ENCODE measurements around the gene PCNX1. TPM values are rescaled to one million over a fixed set of nuclear protein-coding genes. Genes with fewer than 3 reads are reported as not detected.
"Not testable (repeated sequence)": the region's sequence is repeated elsewhere in the genome, so short reads cannot be mapped to it uniquely, and the experiment has no call there.

The PCNX1 gene
- total and polyA plus RNA-seq, 5 donors = 7.0 to 48.0 (median 36.5) TPM

- Histone ChIP-seq H3K27ac (ENCODE audit: low read length) (no peak overlapping the region), H3K4me3 (ENCODE audit: low read length) (no peak overlapping the region), H3K27me3 (ENCODE audit: control insufficient read depth, insufficient read depth) (no peaks in the 10 kb centered on the region), H3K4me1 (ENCODE audit: control insufficient read depth, insufficient read depth, low read length) (no peaks in the 10 kb centered on the region), H3K9me3 (ENCODE audit: control insufficient read depth, low read length) (no peaks in the 10 kb centered on the region)
- ATAC-seq (no peak), DNase-seq (no peak)
- intact Hi-C loops (cut with DNase I) = no loop called here
- 94% methylated on average over 2 of the region's 2 CpGs for WGBS
These were observed 92.8 kb downstream of the PCNX1 start for GRCh38 chr14:71000091-71000490.

- Histone ChIP-seq H3K4me1 (ENCODE audit: control insufficient read depth, insufficient read depth, low read length) (no peaks in the 10 kb centered on the region), H3K4me3 (ENCODE audit: low read length) (no peak overlapping the region), H3K27me3 (ENCODE audit: control insufficient read depth, insufficient read depth) (no peaks in the 10 kb centered on the region), H3K27ac (ENCODE audit: low read length) (no peak overlapping the region), H3K9me3 (ENCODE audit: control insufficient read depth, low read length) (no peaks in the 10 kb centered on the region)
- 44% methylated on average over 5 of the region's 5 CpGs for WGBS
- intact Hi-C loops (cut with DNase I) = no loop called here
- DNase-seq (no peak), ATAC-seq (no peak)
These were observed 94.5 kb downstream of the PCNX1 start for GRCh38 chr14:71001742-71002141.

GRCh38 chr14:71003156-71003555 is 95.9 kb downstream of the PCNX1 start:
- Histone ChIP-seq H3K4me1 (ENCODE audit: control insufficient read depth, insufficient read depth, low read length) (no peaks in the 10 kb centered on the region), H3K27ac (ENCODE audit: low read length) (no peak overlapping the region), H3K9me3 (ENCODE audit: control insufficient read depth, low read length) (no peaks in the 10 kb centered on the region), H3K27me3 (ENCODE audit: control insufficient read depth, insufficient read depth) (no peaks in the 10 kb centered on the region), H3K4me3 (ENCODE audit: low read length) (no peak overlapping the region)
- intact Hi-C loops (cut with DNase I) = no loop called here
- DNase-seq = peak in 1 of 3 donors; percentile 15
- ATAC-seq = no peak
- whole genome bisulfite sequencing = 96% methylated on average over 13 of the region's 13 CpGs

GRCh38 chr14:71004481-71004880 is 97.2 kb downstream of the PCNX1 start:
- intact Hi-C loops (cut with DNase I) = no loop called here
- Histone ChIP-seq H3K27ac (ENCODE audit: low read length) (no peak overlapping the region), H3K27me3 (ENCODE audit: control insufficient read depth, insufficient read depth) (no peaks in the 10 kb centered on the region), H3K9me3 (ENCODE audit: control insufficient read depth, low read length) (no peaks in the 10 kb centered on the region), H3K4me3 (ENCODE audit: low read length) (no peak overlapping the region), H3K4me1 (ENCODE audit: control insufficient read depth, insufficient read depth, low read length) (no peaks in the 10 kb centered on the region)
- WGBS = 93% methylated on average over 2 of the region's 2 CpGs
- DNase-seq (no peak), ATAC-seq (no peak)

GRCh38 chr14:71005076-71005475 is 97.8 kb downstream of the PCNX1 start:
- no peak overlapping the region for H3K27ac ChIP-seq (ENCODE audit: low read length)
- no peak overlapping the region for H3K4me3 ChIP-seq (ENCODE audit: low read length)
- ATAC-seq = no peak
- DNase-seq = peak in 1 of 3 donors; percentile 14
- intact Hi-C loops (cut with DNase I) = no loop called here
- H3K27me3 ChIP-seq (ENCODE audit: control insufficient read depth, insufficient read depth) = no peaks in the 10 kb centered on the region
- H3K9me3 ChIP-seq (ENCODE audit: control insufficient read depth, low read length) = no peaks in the 10 kb centered on the region
- H3K4me1 ChIP-seq (ENCODE audit: control insufficient read depth, insufficient read depth, low read length) = no peaks in the 10 kb centered on the region
- WGBS = 97% methylated on average over 4 of the region's 4 CpGs

GRCh38 chr14:71006200-71006563 is 98.9 kb downstream of the PCNX1 start:
- DNase-seq (no peak), ATAC-seq (no peak)
- no peaks in the 10 kb centered on the region for H3K9me3 ChIP-seq (ENCODE audit: control insufficient read depth, low read length)
- intact Hi-C loops (cut with DNase I) = no loop called here
- 83% methylated on average over 2 of the region's 2 CpGs for WGBS
- H3K4me1 ChIP-seq (ENCODE audit: control insufficient read depth, insufficient read depth, low read length) = no peaks in the 10 kb centered on the region
- no peak overlapping the region for H3K4me3 ChIP-seq (ENCODE audit: low read length)
- no peaks in the 10 kb centered on the region for H3K27me3 ChIP-seq (ENCODE audit: control insufficient read depth, insufficient read depth)
- H3K27ac ChIP-seq (ENCODE audit: low read length) = no peak overlapping the region

GRCh38 chr14:71011479-71011878 is 104.2 kb downstream of the PCNX1 start:
- H3K4me1 ChIP-seq (ENCODE audit: control insufficient read depth, insufficient read depth, low read length) = peaks cover 2% of the 10 kb centered on the region
- WGBS = 92% methylated on average over 1 of the region's 1 CpG
- intact Hi-C loops (cut with DNase I) = no loop called here
- DNase-seq (no peak), ATAC-seq (no peak)
- H3K27ac ChIP-seq (ENCODE audit: low read length) = no peak overlapping the region
- no peaks in the 10 kb centered on the region for H3K27me3 ChIP-seq (ENCODE audit: control insufficient read depth, insufficient read depth)
- no peaks in the 10 kb centered on the region for H3K9me3 ChIP-seq (ENCODE audit: control insufficient read depth, low read length)
- H3K4me3 ChIP-seq (ENCODE audit: low read length) = no peak overlapping the region

GRCh38 chr14:71012888-71013287 is 105.6 kb downstream of the PCNX1 start:
- peaks cover 2% of the 10 kb centered on the region for H3K4me1 ChIP-seq (ENCODE audit: control insufficient read depth, insufficient read depth, low read length)
- DNase-seq (no peak), ATAC-seq (no peak)
- WGBS = 86% methylated on average over 4 of the region's 4 CpGs
- H3K4me3 ChIP-seq (ENCODE audit: low read length) = no peak overlapping the region
- no peaks in the 10 kb centered on the region for H3K27me3 ChIP-seq (ENCODE audit: control insufficient read depth, insufficient read depth)
- no peaks in the 10 kb centered on the region for H3K9me3 ChIP-seq (ENCODE audit: control insufficient read depth, low read length)
- intact Hi-C loops (cut with DNase I) = no loop called here
- H3K27ac ChIP-seq (ENCODE audit: low read length) = no peak overlapping the region

GRCh38 chr14:71013551-71014192 is 106.4 kb downstream of the PCNX1 start:
- no peak for ATAC-seq
- no peak for DNase-seq
- 38% methylated on average over 1 of the region's 1 CpG for WGBS
- Histone ChIP-seq H3K27me3 (ENCODE audit: control insufficient read depth, insufficient read depth) (no peaks in the 10 kb centered on the region), H3K4me3 (ENCODE audit: low read length) (no peak overlapping the region), H3K27ac (ENCODE audit: low read length) (no peak overlapping the region), H3K4me1 (ENCODE audit: control insufficient read depth, insufficient read depth, low read length) (peaks cover 2% of the 10 kb centered on the region), H3K9me3 (ENCODE audit: control insufficient read depth, low read length) (no peaks in the 10 kb centered on the region)
- intact Hi-C loops (cut with DNase I) = no loop called here

GRCh38 chr14:71019917-71020316 is 112.7 kb downstream of the PCNX1 start:
- DNase-seq; H3K27me3 ChIP-seq (ENCODE audit: control insufficient read depth, insufficient read depth); H3K4me3 ChIP-seq (ENCODE audit: low read length); H3K9me3 ChIP-seq (ENCODE audit: control insufficient read depth, low read length); ATAC-seq; H3K27ac ChIP-seq (ENCODE audit: low read length); intact Hi-C loops (cut with DNase I); H3K4me1 ChIP-seq (ENCODE audit: control insufficient read depth, insufficient read depth, low read length): not testable (repeated sequence)
- WGBS = 98% methylated on average over 2 of the region's 3 CpGs

- H3K27ac ChIP-seq (ENCODE audit: low read length) = no peak overlapping the region
- no peaks in the 10 kb centered on the region for H3K9me3 ChIP-seq (ENCODE audit: control insufficient read depth, low read length)
- intact Hi-C loops (cut with DNase I) = no loop called here
These were observed 114.2 kb downstream of the PCNX1 start for GRCh38 chr14:71021347-71022011.

More at GRCh38 chr14:71021347-71022011, 114.2 kb downstream of the PCNX1 start:
- H3K4me1 ChIP-seq (ENCODE audit: control insufficient read depth, insufficient read depth, low read length) = no peaks in the 10 kb centered on the region
- no peak overlapping the region for H3K4me3 ChIP-seq (ENCODE audit: low read length)
- 72% methylated on average over 1 of the region's 1 CpG for WGBS
- ATAC-seq = no peak
- DNase-seq = no peak
- no peaks in the 10 kb centered on the region for H3K27me3 ChIP-seq (ENCODE audit: control insufficient read depth, insufficient read depth)

All from right cardiac atrium (tissue), 5 donors.